ENCODE data around the gene ZBP1.

ZBP1 gene, protein sequence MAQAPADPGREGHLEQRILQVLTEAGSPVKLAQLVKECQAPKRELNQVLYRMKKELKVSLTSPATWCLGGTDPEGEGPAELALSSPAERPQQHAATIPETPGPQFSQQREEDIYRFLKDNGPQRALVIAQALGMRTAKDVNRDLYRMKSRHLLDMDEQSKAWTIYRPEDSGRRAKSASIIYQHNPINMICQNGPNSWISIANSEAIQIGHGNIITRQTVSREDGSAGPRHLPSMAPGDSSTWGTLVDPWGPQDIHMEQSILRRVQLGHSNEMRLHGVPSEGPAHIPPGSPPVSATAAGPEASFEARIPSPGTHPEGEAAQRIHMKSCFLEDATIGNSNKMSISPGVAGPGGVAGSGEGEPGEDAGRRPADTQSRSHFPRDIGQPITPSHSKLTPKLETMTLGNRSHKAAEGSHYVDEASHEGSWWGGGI

GRCh38 chr20:57620274-57620990 lies at the start of gene ZBP1:
TSS of gene ZBP1 (minus strand) at chr20:57620426. CDS start at chr20:57620295, 131 bp downstream.
- TF ChIP-seq CTCF (IDR thresholded peaks at IDR 0.05; ENCODE audit: low read depth, low read length) = no peak
- no peak for DNase-seq (ENCODE audit: extremely low read depth, low read depth)

- no peak for TF ChIP-seq CTCF (IDR thresholded peaks at IDR 0.05; ENCODE audit: low read depth, low read length)
- no peak for DNase-seq (ENCODE audit: extremely low read depth, low read depth)
Observed at GRCh38 chr20:57669632-57670031, 49.4 kb upstream of the ZBP1 start.

GRCh38 chr20:57667924-57668782 lies 47.9 kb upstream of the ZBP1 start:
- TF ChIP-seq CTCF (IDR thresholded peaks at IDR 0.05; ENCODE audit: low read depth, low read length) = no peak

GRCh38 chr20:57667388-57667787 lies 47.2 kb upstream of the ZBP1 start:
- DNase-seq (ENCODE audit: extremely low read depth, low read depth) = no peak
- no peak for TF ChIP-seq CTCF (IDR thresholded peaks at IDR 0.05; ENCODE audit: low read depth, low read length)

More at GRCh38 chr20:57667924-57668782, 47.9 kb upstream of the ZBP1 start:
- DNase-seq (ENCODE audit: extremely low read depth, low read depth) = no peak

- no peak for DNase-seq (ENCODE audit: extremely low read depth, low read depth)
- TF ChIP-seq CTCF (IDR thresholded peaks at IDR 0.05; ENCODE audit: low read depth, low read length) = no peak
Observed at GRCh38 chr20:57666834-57667157, 46.6 kb upstream of the ZBP1 start.

GRCh38 chr20:57666106-57666833 lies 46.0 kb upstream of the ZBP1 start:
- DNase-seq (ENCODE audit: extremely low read depth, low read depth) = no peak
- no peak for TF ChIP-seq CTCF (IDR thresholded peaks at IDR 0.05; ENCODE audit: low read depth, low read length)
